Upper lobe of left lung (tissue), 4 donors: ENCODE data around the gene ZSCAN25.

Experiments
- CTCF ChIP-seq, 6 experiments: fragments of 450-650 bp in 4 of 6; fragments of 200-600 bp in 2 of 6; sonication (generic) in 2 of 6; IDR thresholded peaks; one replicate each; pipeline ENCODE4 v1.5.1; 2016 to 2019; ENCODE audit warnings: antibody characterized with exemption in 6 of 6
- POLR2A ChIP-seq, 4 donors: fragments of 450-650 bp; IDR thresholded peaks; one replicate each; pipeline ENCODE4 v1.5.1; 2016 to 2017; ENCODE audit warnings: antibody characterized with exemption in 4 of 4, mild to moderate bottlenecking in 2 of 4
- POLR2AphosphoS5 ChIP-seq, 2 donors: sonication (generic); formaldehyde crosslinking; IDR thresholded peaks; one replicate each; pipeline ENCODE4 v1.5.1; 2017; ENCODE audit warnings: antibody characterized with exemption in 2 of 2

GRCh38 chr7:99644431-99644830 is 27.7 kb downstream of the ZSCAN25 start:
- TF ChIP-seq CTCF (IDR thresholded peaks at IDR 0.05) = no peak
- TF ChIP-seq POLR2A (IDR thresholded peaks at IDR 0.05) = no peak
- TF ChIP-seq POLR2AphosphoS5 (IDR thresholded peaks at IDR 0.05) = no peak
